HepG2 (cell line): ENCODE data around the gene GPN1. TPM values are rescaled to one million over a fixed set of nuclear protein-coding genes. Genes with fewer than 3 reads are reported as not detected.
"Not testable (repeated sequence)": the region's sequence is repeated elsewhere in the genome, so short reads cannot be mapped to it uniquely, and the experiment has no call there.

ENCODE experiments used
- ATAC-seq: fragments of 200-7000 bp; cut with Tn5 transposase; 3 replicates; pipeline ENCODE4 v1.9.1; 2020; ENCODE audit warnings: mild to moderate bottlenecking, moderate library complexity
- BruUV-seq: library from RNA; stranded (reverse); fragments of 400-500 nt; replicated peaks from 2 replicates; lab custom pipeline; 2021; lab: Mats Ljungman, UMichigan
- CTCF ChIA-PET: fragments of 300-600 bp; formaldehyde crosslinking; extraction: SDS; loops from one replicate; lab custom pipeline; 2021; ENCODE audit warnings: low total read pairs, inconsistent platforms, low intra/inter-chr PET ratio; lab: Yijun Ruan, JAX
- POLR2A ChIA-PET: fragments of 350-600 bp; sonication (Branson Sonifier 250); formaldehyde crosslinking; loops from one replicate; lab custom pipeline; 2020; ENCODE audit warnings: antibody characterized with exemption, inconsistent platforms; lab: Yijun Ruan, JAX
- DNase-seq: peaks from one replicate; pipeline ENCODE4 v3.0.0-alpha.2; 2015; ENCODE audit warnings: low spot score
- FAIRE-seq: peaks from 3 replicates; lab custom pipeline; 2011; peaks lifted over from hg19 to GRCh38; lab: Jason Lieb, UNC
- H2AFZ ChIP-seq: one replicate; pipeline ENCODE4 v1.6.1; 2011; ENCODE audit warnings: low read length, inconsistent platforms
- H3K27ac ChIP-seq: fragments of 300-600 bp; 3 replicates; pipeline ENCODE4 v1.8.0; 2011; ENCODE audit warnings: mixed run types, mild to moderate bottlenecking, mixed read lengths, low read length, inconsistent platforms; ENCODE audit not compliant: insufficient read depth; ENCODE audit errors: extremely low read length
- H3K27me3 ChIP-seq, 2 experiments: fragments of 200-600 bp in 1 of 2; 2 replicates in 1 of 2; 3 replicates in 1 of 2; pipeline versions ENCODE4 v1.6.0 to v1.8.0; 2011; ENCODE audit warnings: low read length in 2 of 2, mild to moderate bottlenecking in 2 of 2, moderate library complexity in 2 of 2, inconsistent platforms in 1 of 2; ENCODE audit not compliant: insufficient read depth in 2 of 2, control insufficient read depth in 1 of 2
- H3K36me3 ChIP-seq, 2 experiments: fragments of 200-600 bp in 1 of 2; replicated peaks in 1 of 2; 2 replicates in 1 of 2; 3 replicates in 1 of 2; pipeline versions ENCODE4 v1.5.1 to v1.8.0; 2011; ENCODE audit warnings: low read length in 2 of 2, inconsistent platforms in 1 of 2; ENCODE audit not compliant: insufficient read depth in 2 of 2, control insufficient read depth in 1 of 2
- H3K4me1 ChIP-seq: 2 replicates; pipeline ENCODE4 v1.5.1; 2012; ENCODE audit warnings: low read length, inconsistent platforms; ENCODE audit not compliant: insufficient read depth
- H3K4me2 ChIP-seq: 2 replicates; pipeline ENCODE4 v1.6.0; 2011; ENCODE audit warnings: low read depth, low read length, inconsistent platforms
- H3K4me3 ChIP-seq, 3 experiments: fragments of 200-600 bp in 1 of 3; sonication (generic), shearing (Covaris generic) in 1 of 3; replicated peaks in 1 of 3; 2 replicates each; pipeline ENCODE4 v1.5.1; 2011 to 2016; ENCODE audit warnings: low read length in 3 of 3, inconsistent platforms in 2 of 3, low read depth in 2 of 3, mild to moderate bottlenecking in 2 of 3, control low read depth in 1 of 3, mixed read lengths in 1 of 3; ENCODE audit not compliant: insufficient read depth in 1 of 3
- H3K79me2 ChIP-seq: one replicate; pipeline ENCODE4 v1.6.1; 2011; ENCODE audit warnings: low read length, inconsistent platforms; ENCODE audit not compliant: insufficient read depth
- H3K9ac ChIP-seq: 2 replicates; pipeline ENCODE4 v1.6.0; 2011; ENCODE audit warnings: mild to moderate bottlenecking, low read depth, low read length, inconsistent platforms; ENCODE audit not compliant: insufficient read depth
- H3K9me3 ChIP-seq: 2 replicates; pipeline ENCODE4 v1.5.1; 2012; ENCODE audit warnings: mild to moderate bottlenecking, low read length
- H4K20me1 ChIP-seq: 2 replicates; pipeline ENCODE4 v1.6.0; 2011; ENCODE audit warnings: inconsistent platforms, mild to moderate bottlenecking, low read length, moderate library complexity; ENCODE audit not compliant: insufficient read depth
- AGO2 ChIP-seq: fragments of 200-400 bp; formaldehyde crosslinking; optimal IDR thresholded peaks from 2 replicates; pipeline ENCODE3; 2017; ENCODE audit warnings: mild to moderate bottlenecking, low read depth, low read length, moderate library complexity
- RARA ChIP-seq: IDR thresholded peaks from 2 replicates; pipeline ENCODE4 v1.6.1; 2016; ENCODE audit warnings: missing genetic modification reagents, missing compliant biosample characterization
- ZNF891 ChIP-seq: sonication (generic); formaldehyde crosslinking; IDR thresholded peaks from 2 replicates; pipeline ENCODE4 v1.5.0; 2020; ENCODE audit warnings: mild to moderate bottlenecking, missing genetic modification reagents
- WGBS: methylation state at CpG from one replicate; pipeline ENCODE4 v1.1.6; 2017; ENCODE audit warnings: low lambda C conversion rate; 5-methylcytosine and 5-hydroxymethylcytosine counted together
- in situ Hi-C: cut with HindIII; loops from 2 replicates; pipeline ENCODE4 v1.10.0; 2017; ENCODE audit warnings: low pct_unique_long_range_greater_than_20kb; ENCODE audit not compliant: extremely low pct_ligation_motif_present
- intact Hi-C: fragments of 100-400 bp; cut with micrococcal nuclease; formaldehyde crosslinking; loops from one replicate; pipeline ENCODE4 v1.10.0; 2022; ENCODE audit not compliant: unreplicated experiment
- polyA plus RNA-seq, 8 experiments: library from polyadenylated mRNA; depleted of rRNA in 3 of 8; stranded (reverse) in 7 of 8; unstranded in 1 of 8; fragments of >200 nt; fragmentation: Illumina TruSeq in 4 of 8; extraction: Trizol in 4 of 8; gene quantifications; 2 replicates each; pipeline versions ENCODE4 v1.2.1 to v1.2.3, GENCODE V29; 2011 to 2016; ENCODE audit warnings: low read depth in 4 of 8, missing spikeins in 1 of 8, mixed read lengths in 1 of 8; ENCODE audit not compliant: insufficient read depth in 1 of 8
- total RNA-seq, 5 experiments: library from RNA; depleted of rRNA; stranded (reverse); fragments of >200 nt; fragmentation: Illumina TruSeq; extraction: Trizol; gene quantifications; 2 replicates each; pipeline ENCODE4 v1.2.3, GENCODE V29; 2016; ENCODE audit warnings: low read depth in 1 of 5
- TF ChIP-seq, protein P1 (sequence below): sonication (generic); formaldehyde crosslinking; IDR thresholded peaks from 2 replicates; pipeline ENCODE4 v1.5.1; 2020; ENCODE audit warnings: mild to moderate bottlenecking, missing genetic modification reagents
- TF ChIP-seq, protein P2 (sequence below): sonication (generic); formaldehyde crosslinking; IDR thresholded peaks from 2 replicates; pipeline ENCODE4 v1.5.0; 2020; ENCODE audit warnings: missing genetic modification reagents, mild to moderate bottlenecking, borderline replicate concordance

Gene GPN1
- total and polyA plus RNA-seq, 2 of the 13 experiments (the other 11 are each of a cell fraction or from before 2014, with no cell fraction given): 54.5 to 62.7 TPM

DNA sequence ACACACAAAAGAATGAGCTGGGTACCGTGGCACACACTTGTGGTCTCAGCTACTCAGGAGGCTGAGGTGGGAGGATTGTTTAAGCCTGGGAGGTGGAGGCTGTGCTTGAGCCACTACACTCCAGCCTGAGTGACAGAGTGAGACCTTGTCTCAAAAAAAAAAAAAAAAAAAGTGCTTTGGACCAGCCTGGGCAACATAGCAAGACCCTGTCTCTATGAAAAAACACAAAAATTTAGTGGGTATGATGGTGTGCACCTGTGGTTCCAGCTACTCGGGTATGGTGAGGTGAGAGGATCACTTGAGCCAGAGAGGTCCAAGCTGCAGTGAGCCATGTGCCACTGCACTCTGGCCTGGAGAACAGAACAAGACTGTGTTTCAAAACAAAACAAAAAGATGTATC is 35.6 kb upstream of the GPN1 start (continued):
- TF ChIP-seq ZNF891 (no peak), RARA (CRISPR knock-in tag) (no peak)
- TF ChIP-seq, all 625 proteins: peak for 2

DNA sequence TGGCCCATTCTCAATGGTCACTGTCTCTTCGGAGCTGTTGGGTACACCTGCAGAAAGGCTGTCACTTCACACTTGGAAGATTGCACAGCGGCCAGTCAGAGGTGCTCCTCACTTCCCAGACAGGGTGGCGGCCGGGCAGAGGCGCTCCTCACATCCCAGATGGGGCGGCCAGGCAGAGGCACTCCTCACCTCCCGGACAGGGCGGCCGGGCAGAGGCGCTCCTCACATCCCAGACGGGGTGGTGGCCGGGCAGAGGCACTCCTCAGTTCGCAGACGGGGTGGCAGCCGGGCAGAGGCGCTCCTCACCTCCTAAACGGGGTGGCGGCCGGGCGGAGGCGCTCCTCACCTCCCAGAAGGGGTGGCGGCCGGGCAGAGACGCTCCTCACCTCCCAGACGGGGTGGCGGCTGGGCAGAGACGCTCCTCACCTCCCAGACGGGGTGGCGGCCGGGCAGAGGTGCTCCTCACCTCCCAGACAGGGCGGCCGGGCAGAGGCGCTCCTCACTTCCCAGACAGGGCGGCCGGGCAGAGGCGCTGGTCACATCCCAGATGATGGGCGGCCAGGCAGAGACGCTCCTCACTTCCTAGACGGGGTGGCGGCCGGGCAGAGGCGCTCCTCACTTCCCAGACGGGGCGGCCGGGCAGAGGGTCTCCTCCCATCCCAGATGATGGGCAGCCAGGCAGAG is 34.7 kb upstream of the GPN1 start:
- H3K4me3 ChIP-seq, BruUV-seq, in situ Hi-C loops, H3K9ac ChIP-seq, intact Hi-C loops, H3K36me3 ChIP-seq, H3K27me3 ChIP-seq, FAIRE-seq, H3K27ac ChIP-seq, H3K9me3 ChIP-seq, ATAC-seq, CTCF ChIA-PET, H2AFZ ChIP-seq, DNase-seq, H3K4me2 ChIP-seq: not testable (repeated sequence)
- WGBS: 97% methylated on average over 39 of the region's 45 CpGs
- H4K20me1 ChIP-seq: peaks cover 26% of the 10 kb centered on the region
- H3K4me1 ChIP-seq: peaks cover 33% of the 10 kb centered on the region
- POLR2A ChIA-PET: interaction anchor here (0.7 to 1.4 kb wide), 2 partner anchors 11 to 12 kb away, joined by 3 to 4 read pairs; partner anchors contain the start of gene ZNF512
- TF ChIP-seq AGO2: peak; percentile 25
- TF ChIP-seq, protein P1, sequence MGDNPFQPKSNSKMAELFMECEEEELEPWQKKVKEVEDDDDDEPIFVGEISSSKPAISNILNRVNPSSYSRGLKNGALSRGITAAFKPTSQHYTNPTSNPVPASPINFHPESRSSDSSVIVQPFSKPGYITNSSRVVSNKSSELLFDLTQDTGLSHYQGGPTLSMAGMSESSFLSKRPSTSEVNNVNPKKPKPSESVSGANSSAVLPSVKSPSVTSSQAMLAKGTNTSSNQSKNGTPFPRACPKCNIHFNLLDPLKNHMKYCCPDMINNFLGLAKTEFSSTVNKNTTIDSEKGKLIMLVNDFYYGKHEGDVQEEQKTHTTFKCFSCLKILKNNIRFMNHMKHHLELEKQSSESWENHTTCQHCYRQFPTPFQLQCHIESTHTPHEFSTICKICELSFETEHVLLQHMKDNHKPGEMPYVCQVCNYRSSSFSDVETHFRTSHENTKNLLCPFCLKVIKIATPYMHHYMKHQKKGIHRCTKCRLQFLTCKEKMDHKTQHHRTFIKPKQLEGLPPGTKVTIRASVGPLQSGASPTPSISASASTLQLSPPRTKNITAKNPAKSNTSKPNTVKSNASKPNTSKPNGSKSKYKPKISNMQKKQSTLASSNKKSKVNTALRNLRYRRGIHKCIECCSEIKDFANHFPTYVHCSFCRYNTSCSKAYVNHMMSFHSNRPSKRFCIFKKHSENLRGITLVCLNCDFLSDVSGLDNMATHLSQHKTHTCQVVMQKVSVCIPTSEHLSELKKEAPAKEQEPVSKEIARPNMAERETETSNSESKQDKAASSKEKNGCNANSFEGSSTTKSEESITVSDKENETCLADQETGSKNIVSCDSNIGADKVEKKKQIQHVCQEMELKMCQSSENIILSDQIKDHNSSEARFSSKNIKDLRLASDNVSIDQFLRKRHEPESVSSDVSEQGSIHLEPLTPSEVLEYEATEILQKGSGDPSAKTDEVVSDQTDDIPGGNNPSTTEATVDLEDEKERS: 0 out of 2 replicates have a peak, but pooled peaks have one; percentile 21
- TF ChIP-seq, protein P2, sequence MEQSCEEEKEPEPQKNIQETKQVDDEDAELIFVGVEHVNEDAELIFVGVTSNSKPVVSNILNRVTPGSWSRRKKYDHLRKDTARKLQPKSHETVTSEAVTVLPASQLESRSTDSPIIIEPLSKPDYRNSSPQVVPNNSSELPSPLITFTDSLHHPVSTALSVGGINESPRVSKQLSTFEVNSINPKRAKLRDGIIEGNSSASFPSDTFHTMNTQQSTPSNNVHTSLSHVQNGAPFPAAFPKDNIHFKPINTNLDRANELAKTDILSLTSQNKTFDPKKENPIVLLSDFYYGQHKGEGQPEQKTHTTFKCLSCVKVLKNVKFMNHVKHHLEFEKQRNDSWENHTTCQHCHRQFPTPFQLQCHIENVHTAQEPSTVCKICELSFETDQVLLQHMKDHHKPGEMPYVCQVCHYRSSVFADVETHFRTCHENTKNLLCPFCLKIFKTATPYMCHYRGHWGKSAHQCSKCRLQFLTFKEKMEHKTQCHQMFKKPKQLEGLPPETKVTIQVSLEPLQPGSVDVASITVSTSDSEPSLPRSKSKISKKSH (CRISPR knock-in tag): peak; percentile 52; the same call in 1 of the 2 replicates
- H3K79me2 ChIP-seq: peaks cover 88% of the 10 kb centered on the region
